ENCODE results near the gene MEF2A. TPM values are rescaled to one million over a fixed set of nuclear protein-coding genes. Genes with fewer than 3 reads are reported as not detected.
"Not testable (repeated sequence)": the region's sequence is repeated elsewhere in the genome, so short reads cannot be mapped to it uniquely, and the experiment has no call there.

The MEF2A gene
- total RNA-seq, 1 experiment from 2014 or later = 30.7 TPM

GRCh38 chr15:99519366-99519765 lies 46.4 kb upstream of the MEF2A start:
- CTCF ChIA-PET; H3K27ac Mint-ChIP-seq; H3K27me3 Mint-ChIP-seq (ENCODE audit: low read depth); ATAC-seq; POLR2A ChIA-PET; H3K36me3 Mint-ChIP-seq; DNase-seq (ENCODE audit: low spot score); H3K4me3 Mint-ChIP-seq; H3K9me3 Mint-ChIP-seq; H3K4me1 Mint-ChIP-seq: not testable (repeated sequence)
- TF ChIP-seq ZNF121 (CRISPR knock-in tag; IDR thresholded peaks at IDR 0.05) = 0 out of 2 replicates have a peak, but pooled peaks have one; percentile 40

GRCh38 chr15:99522288-99522687 lies 43.5 kb upstream of the MEF2A start:
- no peak for DNase-seq (ENCODE audit: low spot score)
- TF ChIP-seq RELA (CRISPR knock-in tag; IDR thresholded peaks at IDR 0.05; ENCODE audit: borderline replicate concordance) (no peak), ZBTB21 (CRISPR knock-in tag; IDR thresholded peaks at IDR 0.05; ENCODE audit: borderline replicate concordance) (no peak), ZNF671 (CRISPR knock-in tag; IDR thresholded peaks at IDR 0.05) (no peak), SP1 (CRISPR knock-in tag; conservative IDR thresholded peaks at IDR 0.05) (no peak)
- TF ChIP-seq, protein P1, sequence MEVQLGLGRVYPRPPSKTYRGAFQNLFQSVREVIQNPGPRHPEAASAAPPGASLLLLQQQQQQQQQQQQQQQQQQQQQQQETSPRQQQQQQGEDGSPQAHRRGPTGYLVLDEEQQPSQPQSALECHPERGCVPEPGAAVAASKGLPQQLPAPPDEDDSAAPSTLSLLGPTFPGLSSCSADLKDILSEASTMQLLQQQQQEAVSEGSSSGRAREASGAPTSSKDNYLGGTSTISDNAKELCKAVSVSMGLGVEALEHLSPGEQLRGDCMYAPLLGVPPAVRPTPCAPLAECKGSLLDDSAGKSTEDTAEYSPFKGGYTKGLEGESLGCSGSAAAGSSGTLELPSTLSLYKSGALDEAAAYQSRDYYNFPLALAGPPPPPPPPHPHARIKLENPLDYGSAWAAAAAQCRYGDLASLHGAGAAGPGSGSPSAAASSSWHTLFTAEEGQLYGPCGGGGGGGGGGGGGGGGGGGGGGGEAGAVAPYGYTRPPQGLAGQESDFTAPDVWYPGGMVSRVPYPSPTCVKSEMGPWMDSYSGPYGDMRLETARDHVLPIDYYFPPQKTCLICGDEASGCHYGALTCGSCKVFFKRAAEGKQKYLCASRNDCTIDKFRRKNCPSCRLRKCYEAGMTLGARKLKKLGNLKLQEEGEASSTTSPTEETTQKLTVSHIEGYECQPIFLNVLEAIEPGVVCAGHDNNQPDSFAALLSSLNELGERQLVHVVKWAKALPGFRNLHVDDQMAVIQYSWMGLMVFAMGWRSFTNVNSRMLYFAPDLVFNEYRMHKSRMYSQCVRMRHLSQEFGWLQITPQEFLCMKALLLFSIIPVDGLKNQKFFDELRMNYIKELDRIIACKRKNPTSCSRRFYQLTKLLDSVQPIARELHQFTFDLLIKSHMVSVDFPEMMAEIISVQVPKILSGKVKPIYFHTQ (CRISPR knock-in tag; IDR thresholded peaks at IDR 0.05) = no peak
- no peaks in the 10 kb centered on the region for H3K27me3 Mint-ChIP-seq (ENCODE audit: low read depth)
- POLR2A ChIA-PET = no interaction called here
- no peak for ATAC-seq
- H3K36me3 Mint-ChIP-seq = no peaks in the 10 kb centered on the region
- no peaks in the 10 kb centered on the region for H3K4me1 Mint-ChIP-seq
- H3K27ac Mint-ChIP-seq = no peak overlapping the region
- no peaks in the 10 kb centered on the region for H3K9me3 Mint-ChIP-seq
- CTCF ChIA-PET = no interaction called here
- H3K4me3 Mint-ChIP-seq = no peak overlapping the region

GRCh38 chr15:99526176-99526575 lies 39.6 kb upstream of the MEF2A start:
- DNase-seq (ENCODE audit: low spot score) = no peak
- TF ChIP-seq ZNF138 (CRISPR knock-in tag; conservative IDR thresholded peaks at IDR 0.05) (no peak), USF1 (CRISPR knock-in tag; IDR thresholded peaks at IDR 0.05) (no peak), NR3C1 (CRISPR knock-in tag; conservative IDR thresholded peaks at IDR 0.05; ENCODE audit: low read depth) (no peak), PRRX2 (CRISPR knock-in tag; IDR thresholded peaks at IDR 0.05) (no peak), E2F5 (CRISPR knock-in tag; IDR thresholded peaks at IDR 0.05) (no peak), NR1H2 (CRISPR knock-in tag; IDR thresholded peaks at IDR 0.05) (no peak), NFE2L1 (CRISPR knock-in tag; IDR thresholded peaks at IDR 0.05) (no peak), E2F1 (CRISPR knock-in tag; IDR thresholded peaks at IDR 0.05) (no peak), TP53 (CRISPR knock-in tag; IDR thresholded peaks at IDR 0.05) (no peak)
- TF ChIP-seq, protein P2, sequence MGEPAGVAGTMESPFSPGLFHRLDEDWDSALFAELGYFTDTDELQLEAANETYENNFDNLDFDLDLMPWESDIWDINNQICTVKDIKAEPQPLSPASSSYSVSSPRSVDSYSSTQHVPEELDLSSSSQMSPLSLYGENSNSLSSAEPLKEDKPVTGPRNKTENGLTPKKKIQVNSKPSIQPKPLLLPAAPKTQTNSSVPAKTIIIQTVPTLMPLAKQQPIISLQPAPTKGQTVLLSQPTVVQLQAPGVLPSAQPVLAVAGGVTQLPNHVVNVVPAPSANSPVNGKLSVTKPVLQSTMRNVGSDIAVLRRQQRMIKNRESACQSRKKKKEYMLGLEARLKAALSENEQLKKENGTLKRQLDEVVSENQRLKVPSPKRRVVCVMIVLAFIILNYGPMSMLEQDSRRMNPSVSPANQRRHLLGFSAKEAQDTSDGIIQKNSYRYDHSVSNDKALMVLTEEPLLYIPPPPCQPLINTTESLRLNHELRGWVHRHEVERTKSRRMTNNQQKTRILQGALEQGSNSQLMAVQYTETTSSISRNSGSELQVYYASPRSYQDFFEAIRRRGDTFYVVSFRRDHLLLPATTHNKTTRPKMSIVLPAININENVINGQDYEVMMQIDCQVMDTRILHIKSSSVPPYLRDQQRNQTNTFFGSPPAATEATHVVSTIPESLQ (CRISPR knock-in tag; IDR thresholded peaks at IDR 0.05) = no peak
- TF ChIP-seq, protein P1 (CRISPR knock-in tag; IDR thresholded peaks at IDR 0.05) = no peak
- TF ChIP-seq, protein P3, sequence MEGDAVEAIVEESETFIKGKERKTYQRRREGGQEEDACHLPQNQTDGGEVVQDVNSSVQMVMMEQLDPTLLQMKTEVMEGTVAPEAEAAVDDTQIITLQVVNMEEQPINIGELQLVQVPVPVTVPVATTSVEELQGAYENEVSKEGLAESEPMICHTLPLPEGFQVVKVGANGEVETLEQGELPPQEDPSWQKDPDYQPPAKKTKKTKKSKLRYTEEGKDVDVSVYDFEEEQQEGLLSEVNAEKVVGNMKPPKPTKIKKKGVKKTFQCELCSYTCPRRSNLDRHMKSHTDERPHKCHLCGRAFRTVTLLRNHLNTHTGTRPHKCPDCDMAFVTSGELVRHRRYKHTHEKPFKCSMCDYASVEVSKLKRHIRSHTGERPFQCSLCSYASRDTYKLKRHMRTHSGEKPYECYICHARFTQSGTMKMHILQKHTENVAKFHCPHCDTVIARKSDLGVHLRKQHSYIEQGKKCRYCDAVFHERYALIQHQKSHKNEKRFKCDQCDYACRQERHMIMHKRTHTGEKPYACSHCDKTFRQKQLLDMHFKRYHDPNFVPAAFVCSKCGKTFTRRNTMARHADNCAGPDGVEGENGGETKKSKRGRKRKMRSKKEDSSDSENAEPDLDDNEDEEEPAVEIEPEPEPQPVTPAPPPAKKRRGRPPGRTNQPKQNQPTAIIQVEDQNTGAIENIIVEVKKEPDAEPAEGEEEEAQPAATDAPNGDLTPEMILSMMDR (IDR thresholded peaks at IDR 0.05) = no peak
- CTCF ChIA-PET = no interaction called here
- Mint-ChIP-seq H3K9me3 (no peaks in the 10 kb centered on the region), H3K4me1 (no peaks in the 10 kb centered on the region), H3K4me3 (no peak overlapping the region), H3K36me3 (no peaks in the 10 kb centered on the region), H3K27me3 (ENCODE audit: low read depth) (no peaks in the 10 kb centered on the region), H3K27ac (no peak overlapping the region)
- POLR2A ChIA-PET = no interaction called here
- no peak for ATAC-seq
